H1 (cell line): ENCODE measurements around the gene KLHL17. TPM values are rescaled to one million over a fixed set of nuclear protein-coding genes. Genes with fewer than 3 reads are reported as not detected.
A peak's percentile ranks its signal among the peaks of the same experiment; 100 is the strongest.

Experiments used
- CTCF ChIA-PET: fragments of 300-600 bp; sonication (Branson Sonifier 250); formaldehyde crosslinking; loops from one replicate; lab custom pipeline; 2021; ENCODE audit not compliant: partially characterized antibody; lab: Charles Lee
- POLR2A ChIA-PET: fragments of 300-600 bp; sonication (Branson Sonifier 250); formaldehyde crosslinking; loops from one replicate; lab custom pipeline; 2021; ENCODE audit warnings: inconsistent platforms; ENCODE audit not compliant: partially characterized antibody; lab: Charles Lee
- DNase-seq, 2 experiments: peaks; one replicate each; pipeline versions ENCODE4 v3.0.0 to v3.0.0-alpha.2; 2010 to 2022; ENCODE audit warnings: low spot score in 2 of 2, low read depth in 1 of 2, mixed read lengths in 1 of 2
- FAIRE-seq: peaks from 2 replicates; lab custom pipeline; 2011; peaks lifted over from hg19 to GRCh38; lab: Jason Lieb, UNC
- H2AFZ ChIP-seq: 2 replicates; pipeline ENCODE4 v1.8.1; 2012; ENCODE audit warnings: low read length, inconsistent platforms
- H2AK5ac ChIP-seq: 2 replicates; pipeline ENCODE4 v1.6.1; 2013; ENCODE audit warnings: low read depth, low read length
- H2BK120ac ChIP-seq: replicated peaks from 2 replicates; pipeline ENCODE3; 2013; ENCODE audit warnings: low read depth, low read length, inconsistent platforms
- H2BK12ac ChIP-seq: 2 replicates; pipeline ENCODE4 v1.6.1; 2013; ENCODE audit warnings: low read depth, low read length
- H2BK15ac ChIP-seq: 2 replicates; pipeline ENCODE4 v1.6.1; 2013; ENCODE audit warnings: low read length
- H2BK20ac ChIP-seq: 2 replicates; pipeline ENCODE4 v1.6.1; 2013; ENCODE audit warnings: low read length
- H2BK5ac ChIP-seq: 2 replicates; pipeline ENCODE4 v1.6.1; 2013; ENCODE audit warnings: low read depth, low read length
- H3K14ac ChIP-seq: 2 replicates; pipeline ENCODE4 v1.6.1; 2013; ENCODE audit warnings: inconsistent platforms; ENCODE audit not compliant: insufficient read length
- H3K18ac ChIP-seq: 2 replicates; pipeline ENCODE4 v1.6.1; 2013; ENCODE audit warnings: low read length; ENCODE audit errors: extremely low read depth
- H3K23ac ChIP-seq: 2 replicates; pipeline ENCODE4 v1.6.1; 2013; ENCODE audit warnings: inconsistent platforms; ENCODE audit not compliant: insufficient read length
- H3K23me2 ChIP-seq: 2 replicates; pipeline ENCODE4 v1.6.1; 2013; ENCODE audit warnings: low read depth, low read length
- H3K27ac ChIP-seq: 2 replicates; pipeline ENCODE4 v1.6.1; 2011; ENCODE audit warnings: low read depth, low read length, inconsistent platforms
- H3K27me3 ChIP-seq, 4 experiments: replicated peaks in 1 of 4; 1 replicate in 1 of 4; 2 replicates in 3 of 4; pipeline versions ENCODE4 v1.6.1 to v1.8.1; 2011 to 2013; ENCODE audit warnings: low read length in 3 of 4, mild to moderate bottlenecking in 3 of 4, inconsistent platforms in 2 of 4, mixed read lengths in 2 of 4, moderate library complexity in 1 of 4; ENCODE audit not compliant: control insufficient read depth in 3 of 4, insufficient read depth in 3 of 4; ENCODE audit errors: extremely low read depth in 1 of 4
- H3K36me3 ChIP-seq, 4 experiments: 2 replicates each; pipeline versions ENCODE4 v1.6.1 to v1.8.1; 2011 to 2013; ENCODE audit warnings: mild to moderate bottlenecking in 4 of 4, low read length in 3 of 4, moderate library complexity in 2 of 4, control low read depth in 1 of 4, inconsistent platforms in 1 of 4; ENCODE audit not compliant: insufficient read depth in 4 of 4, control insufficient read depth in 2 of 4
- H3K4ac ChIP-seq: replicated peaks from 2 replicates; pipeline ENCODE3; 2013; ENCODE audit warnings: low read length, low read depth, mixed read lengths, inconsistent platforms; ENCODE audit not compliant: insufficient read length
- H3K4me1 ChIP-seq, 4 experiments: replicated peaks in 1 of 4; 1 replicate in 1 of 4; 2 replicates in 3 of 4; pipeline versions ENCODE4 v1.6.1 to v1.8.1; 2011 to 2013; ENCODE audit warnings: low read length in 3 of 4, inconsistent platforms in 2 of 4, mixed read lengths in 1 of 4; ENCODE audit not compliant: insufficient read depth in 4 of 4, control insufficient read depth in 3 of 4
- H3K4me2 ChIP-seq, 2 experiments: 2 replicates each; pipeline versions ENCODE4 v1.6.1 to v1.8.1; 2011 to 2013; ENCODE audit warnings: low read depth in 2 of 2, low read length in 2 of 2, control low read depth in 1 of 2, inconsistent platforms in 1 of 2, mild to moderate bottlenecking in 1 of 2; ENCODE audit not compliant: insufficient read depth in 1 of 2
- H3K4me3 ChIP-seq, 4 experiments: fragments of 200-600, 300-600 bp in 1 of 4; sonication (generic), shearing (Covaris generic), sonication (Bioruptor Twin) in 1 of 4; 2 replicates each; pipeline versions ENCODE4 v1.5.1 to v1.8.1; 2011 to 2016; ENCODE audit warnings: low read length in 4 of 4, low read depth in 3 of 4, control low read depth in 2 of 4, inconsistent platforms in 2 of 4, mild to moderate bottlenecking in 2 of 4, mixed read lengths in 1 of 4, moderate library complexity in 1 of 4; ENCODE audit not compliant: insufficient read depth in 2 of 4; ENCODE audit errors: extremely low read depth in 1 of 4
- H3K56ac ChIP-seq: replicated peaks from 2 replicates; pipeline ENCODE3; 2013; ENCODE audit warnings: low read depth, mild to moderate bottlenecking, mixed read lengths, low read length, inconsistent platforms; ENCODE audit not compliant: insufficient read length
- H3K79me1 ChIP-seq: 2 replicates; pipeline ENCODE4 v1.6.1; 2013; ENCODE audit warnings: low read depth, low read length, control low read depth
- H3K79me2 ChIP-seq, 2 experiments: 2 replicates each; pipeline versions ENCODE4 v1.6.1 to v1.8.1; 2012 to 2013; ENCODE audit warnings: low read length in 2 of 2, mild to moderate bottlenecking in 2 of 2, inconsistent platforms in 1 of 2; ENCODE audit not compliant: insufficient read depth in 2 of 2, control insufficient read depth in 1 of 2
- H3K9ac ChIP-seq, 4 experiments: replicated peaks in 1 of 4; 1 replicate in 1 of 4; 2 replicates in 3 of 4; pipeline versions ENCODE4 v1.6.1 to v1.8.1; 2011 to 2013; ENCODE audit warnings: low read depth in 3 of 4, low read length in 3 of 4, control low read depth in 2 of 4, mild to moderate bottlenecking in 2 of 4, moderate library complexity in 2 of 4, inconsistent platforms in 1 of 4; ENCODE audit errors: extremely low read depth in 1 of 4
- H3K9me3 ChIP-seq, 2 experiments: 2 replicates each; pipeline versions ENCODE4 v1.6.1 to v1.8.1; 2012 to 2013; ENCODE audit warnings: mild to moderate bottlenecking in 2 of 2, moderate library complexity in 2 of 2, control low read depth in 1 of 2, inconsistent platforms in 1 of 2, low read depth in 1 of 2, low read length in 1 of 2, mixed read lengths in 1 of 2; ENCODE audit not compliant: insufficient read depth in 2 of 2
- H4K20me1 ChIP-seq, 2 experiments: replicated peaks in 1 of 2; 2 replicates each; pipeline versions ENCODE3 to v1.8.1; 2011 to 2013; ENCODE audit warnings: inconsistent platforms in 2 of 2, low read length in 2 of 2, mild to moderate bottlenecking in 1 of 2; ENCODE audit not compliant: insufficient read depth in 2 of 2, control insufficient read depth in 1 of 2
- H4K5ac ChIP-seq: 2 replicates; pipeline ENCODE4 v1.6.1; 2013; ENCODE audit warnings: low read length, low read depth, mixed read lengths, inconsistent platforms; ENCODE audit not compliant: insufficient read length
- H4K8ac ChIP-seq: 2 replicates; pipeline ENCODE4 v1.8.0; 2013; ENCODE audit warnings: mild to moderate bottlenecking, moderate library complexity, low read length, inconsistent platforms; ENCODE audit not compliant: insufficient read depth; ENCODE audit errors: extremely low read depth
- H4K91ac ChIP-seq: replicated peaks from 2 replicates; pipeline ENCODE3; 2013; ENCODE audit warnings: low read length, mixed read lengths, inconsistent platforms; ENCODE audit not compliant: insufficient read length
- CHD2 ChIP-seq: IDR thresholded peaks from 2 replicates; pipeline ENCODE4 v1.6.1; 2012; ENCODE audit warnings: low read length, improper control_type of control experiment
- WGBS, 2 experiments: shearing (Covaris generic) in 1 of 2; methylation state at CpG; one replicate each; pipeline versions ENCODE4 v1.1.6 to v1.1.7; 2013 to 2015; ENCODE audit warnings: low lambda C conversion rate in 2 of 2, mixed read lengths in 2 of 2, inconsistent platforms in 1 of 2, low coverage in 1 of 2, missing lambda C conversion rate in 1 of 2; ENCODE audit not compliant: insufficient replicate concordance in 2 of 2, insufficient coverage in 1 of 2, insufficient read length in 1 of 2; ENCODE audit errors: extremely low coverage in 1 of 2, missing lambda C conversion rate in 1 of 2; 5-methylcytosine and 5-hydroxymethylcytosine counted together
- polyA plus RNA-seq, 7 experiments: library from polyadenylated mRNA; depleted of rRNA in 3 of 7; stranded (reverse) in 5 of 7; unstranded in 2 of 7; fragments of >200 nt in 5 of 7; fragments of 200-250 nt in 2 of 7; gene quantifications; 1 replicate in 5 of 7; 2 replicates in 1 of 7; 4 replicates in 1 of 7; pipeline versions ENCODE4 v1.2.1 to v1.2.3, GENCODE V29; 2011 to 2013; ENCODE audit warnings: missing spikeins in 2 of 7, mixed read lengths in 2 of 7
- total RNA-seq: library from RNA; stranded (reverse); fragmentation: NEBNext Ultra II Directional; extraction: Animal tissue kit (Norgen Biotek cat#: 25700); gene quantifications from 2 replicates; pipeline ENCODE4 v1.2.1, GENCODE V29; 2021
- TF ChIP-seq, protein P1 (sequence below): IDR thresholded peaks from 2 replicates; pipeline ENCODE4 v1.6.1; 2012; ENCODE audit warnings: low read length, inconsistent platforms

The KLHL17 gene
- total and polyA plus RNA-seq, 2 of the 8 experiments (the other 6 are each of a cell fraction or from before 2014, with no cell fraction given) = 32.6 to 36.1 TPM

DNA sequence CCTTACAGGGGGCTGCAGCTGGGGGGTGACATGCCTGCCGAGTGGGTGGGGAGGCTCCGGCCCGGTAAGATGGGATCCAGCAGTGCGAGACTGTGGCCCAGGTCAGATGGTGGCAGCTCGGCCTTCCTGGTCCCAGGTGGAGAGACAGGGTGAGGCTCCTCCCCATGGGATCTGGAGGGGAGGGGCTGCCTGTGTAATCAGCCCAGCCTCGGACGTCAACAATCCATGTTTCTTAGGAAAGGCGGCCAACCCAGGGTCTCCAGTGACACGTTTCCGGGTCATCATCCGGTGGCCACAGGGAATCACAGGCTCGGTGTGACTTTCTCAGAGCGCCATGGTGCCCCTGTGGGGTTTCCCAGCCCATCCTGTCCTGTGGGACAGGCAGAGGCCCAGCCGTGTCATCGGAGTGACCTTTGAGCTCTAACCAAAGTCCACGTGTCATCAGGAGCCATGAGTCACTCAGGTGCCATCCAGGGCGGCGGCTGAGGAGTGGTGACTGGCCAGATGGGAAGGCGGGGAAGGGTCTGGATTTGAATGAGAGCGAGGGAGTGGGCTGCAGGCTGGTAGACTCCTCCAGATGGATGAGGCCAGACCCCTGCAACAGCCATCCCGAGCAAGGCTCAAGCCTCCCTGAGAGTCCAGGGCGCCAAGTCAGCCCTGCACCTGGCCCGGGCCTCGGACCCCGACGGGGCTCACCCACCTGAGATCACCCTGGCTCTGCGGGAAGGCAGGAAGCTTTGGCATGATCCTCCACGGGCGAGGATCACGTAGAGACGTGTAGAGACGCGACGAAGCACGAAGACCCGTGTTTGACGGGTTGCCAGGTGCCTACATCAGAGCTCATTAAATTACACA, 46.1 kb downstream of the KLHL17 start:
- no peak overlapping the region for H2AFZ ChIP-seq
- WGBS, 2 experiments = 90% methylated on average over 37 of the region's 37 CpGs; no CpG with 5 or more reads in 1 of the 2 experiments
- no peak overlapping the region for H3K27ac ChIP-seq
- TF ChIP-seq CHD2 = no peak
- TF ChIP-seq, protein P1, sequence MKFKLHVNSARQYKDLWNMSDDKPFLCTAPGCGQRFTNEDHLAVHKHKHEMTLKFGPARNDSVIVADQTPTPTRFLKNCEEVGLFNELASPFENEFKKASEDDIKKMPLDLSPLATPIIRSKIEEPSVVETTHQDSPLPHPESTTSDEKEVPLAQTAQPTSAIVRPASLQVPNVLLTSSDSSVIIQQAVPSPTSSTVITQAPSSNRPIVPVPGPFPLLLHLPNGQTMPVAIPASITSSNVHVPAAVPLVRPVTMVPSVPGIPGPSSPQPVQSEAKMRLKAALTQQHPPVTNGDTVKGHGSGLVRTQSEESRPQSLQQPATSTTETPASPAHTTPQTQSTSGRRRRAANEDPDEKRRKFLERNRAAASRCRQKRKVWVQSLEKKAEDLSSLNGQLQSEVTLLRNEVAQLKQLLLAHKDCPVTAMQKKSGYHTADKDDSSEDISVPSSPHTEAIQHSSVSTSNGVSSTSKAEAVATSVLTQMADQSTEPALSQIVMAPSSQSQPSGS = no peak
- no peak overlapping the region for H2AK5ac ChIP-seq
- no peak overlapping the region for H2BK120ac ChIP-seq
- H4K8ac ChIP-seq = peak overlapping the region; percentile 84
- H2BK12ac ChIP-seq = peak overlapping the region; percentile 90
- peak overlapping the region; percentile 13; the same call in 1 of the 2 replicates for H3K18ac ChIP-seq
- no peak overlapping the region for H4K5ac ChIP-seq
- H3K4me3 ChIP-seq = no peak overlapping the region
- no peak overlapping the region for H3K9ac ChIP-seq
- no peak overlapping the region for H4K91ac ChIP-seq
- H3K36me3 ChIP-seq = no peaks in the 10 kb centered on the region
- H3K9me3 ChIP-seq = no peaks in the 10 kb centered on the region
- H4K20me1 ChIP-seq = peaks cover 0 to 2% of the 10 kb centered on the region in 2 experiments
- H3K56ac ChIP-seq = peak overlapping the region; percentile 30
- no peak overlapping the region for H3K4me2 ChIP-seq
- no peaks in the 10 kb centered on the region for H3K79me2 ChIP-seq
- peaks cover 0 to 22% (median 9%) of the 10 kb centered on the region in 4 experiments; a peak in 3 of 7 replicates for H3K4me1 ChIP-seq
- H2BK20ac ChIP-seq = no peak overlapping the region
- CTCF ChIA-PET = interaction anchor here (0.6 to 2.4 kb wide), 8 partner anchors 8 to 285 kb away, joined by 3 to 11 read pairs (median 4); partner anchors contain the start of gene ISG15
- no peaks in the 10 kb centered on the region; the same call in 1 of the 2 replicates for H3K23me2 ChIP-seq
- POLR2A ChIA-PET = interaction anchor here (1.1 to 2.1 kb wide), 7 partner anchors 8 to 32 kb away, joined by 3 to 11 read pairs (median 5); partner anchors contain the start of gene AGRN
- FAIRE-seq (no peak), DNase-seq (peak in 1 of 2 experiments; percentile 47)
- H3K23ac ChIP-seq = no peak overlapping the region
- H3K4ac ChIP-seq = peak overlapping the region; percentile 69
- H2BK5ac ChIP-seq = 0 out of 2 replicates have a peak overlapping the region, but pooled peaks have one; percentile 8
- peaks cover 3 to 37% (median 19%) of the 10 kb centered on the region in 4 experiments for H3K27me3 ChIP-seq
- no peaks in the 10 kb centered on the region for H3K79me1 ChIP-seq
- no peak overlapping the region for H3K14ac ChIP-seq
- H2BK15ac ChIP-seq = peak overlapping the region; percentile 40; the same call in 1 of the 2 replicates
